ENCODE measurements around the gene PPP1R9A. TPM values are rescaled to one million over a fixed set of nuclear protein-coding genes. Genes with fewer than 3 reads are reported as not detected.

Gene PPP1R9A
- polyA plus RNA-seq, 1 donor (not counting 4 experiments of a cell fraction or from before 2014, with no cell fraction given) = 0.01 TPM

- dilution Hi-C loops (cut with MboI; ENCODE audit: extremely low pct_ligation_motif_present, low sequenced_read_pairs) = no loop called here
- Histone ChIP-seq H3K36me3 (ENCODE audit: control insufficient read depth in 2 of 2, extremely low read depth in 1 of 2, insufficient read depth in 2 of 2, low read length in 2 of 2) (no peaks in the 10 kb centered on the region), H3K27me3 (ENCODE audit: control insufficient read depth, extremely low read depth, insufficient read depth, low read length) (no peaks in the 10 kb centered on the region), H2AFZ (ENCODE audit: control insufficient read depth, low read length) (no peak overlapping the region), H3K9me3 (ENCODE audit: control insufficient read depth, low read depth, low read length) (no peaks in the 10 kb centered on the region), H3K4me2 (ENCODE audit: control insufficient read depth, extremely low read depth, insufficient read depth, low read depth, low read length) (no peak overlapping the region), H3K27ac (ENCODE audit: control insufficient read depth, insufficient read depth, low read length) (no peak overlapping the region), H3K4me3 (ENCODE audit: control insufficient read depth in 2 of 3, extremely low read depth in 1 of 3, insufficient read depth in 2 of 3, low read depth in 1 of 3, low read length in 3 of 3) (no peak overlapping the region), H4K20me1 (ENCODE audit: control insufficient read depth, extremely low read depth, insufficient read depth, low read length) (no peaks in the 10 kb centered on the region), H3K4me1 (ENCODE audit: control insufficient read depth, extremely low read depth, insufficient read depth, low read length) (no peaks in the 10 kb centered on the region), H3K79me2 (ENCODE audit: control insufficient read depth, insufficient read depth, low read length) (no peaks in the 10 kb centered on the region), H3K9ac (ENCODE audit: control insufficient read depth, extremely low read depth, insufficient read depth, low read length) (no peak overlapping the region), H3K9me1 (ENCODE audit: control insufficient read depth, extremely low read depth, insufficient read depth, low read length) (no peaks in the 10 kb centered on the region)
- no peak for TF ChIP-seq CTCF (optimal IDR thresholded peaks at IDR 0.05 in 1 of 3, IDR thresholded peaks at IDR 0.05 in 1 of 3, conservative IDR thresholded peaks at IDR 0.05 in 1 of 3; ENCODE audit: extremely low read depth in 1 of 3, insufficient read depth in 2 of 3, low read length in 3 of 3)
- TF ChIP-seq EZH2 (IDR thresholded peaks at IDR 0.05; ENCODE audit: low read length) = no peak
- DNase-seq (ENCODE audit: low read depth, low spot score) = no peak
- no peak for FAIRE-seq
Measured at GRCh38 chr7:95141755-95142154, 234.4 kb downstream of the PPP1R9A start.

GRCh38 chr7:95144256-95144655, 236.9 kb downstream of the PPP1R9A start:
- DNase-seq (ENCODE audit: low read depth, low spot score) (no peak), FAIRE-seq (no peak)
- TF ChIP-seq EZH2 (IDR thresholded peaks at IDR 0.05; ENCODE audit: low read length) = no peak
- no peak for TF ChIP-seq CTCF (optimal IDR thresholded peaks at IDR 0.05 in 1 of 3, IDR thresholded peaks at IDR 0.05 in 1 of 3, conservative IDR thresholded peaks at IDR 0.05 in 1 of 3; ENCODE audit: extremely low read depth in 1 of 3, insufficient read depth in 2 of 3, low read length in 3 of 3)
- Histone ChIP-seq H3K9me1 (ENCODE audit: control insufficient read depth, extremely low read depth, insufficient read depth, low read length) (no peaks in the 10 kb centered on the region), H3K4me2 (ENCODE audit: control insufficient read depth, extremely low read depth, insufficient read depth, low read depth, low read length) (no peak overlapping the region), H3K27ac (ENCODE audit: control insufficient read depth, insufficient read depth, low read length) (no peak overlapping the region), H3K36me3 (ENCODE audit: control insufficient read depth in 2 of 2, extremely low read depth in 1 of 2, insufficient read depth in 2 of 2, low read length in 2 of 2) (no peaks in the 10 kb centered on the region), H3K9me3 (ENCODE audit: control insufficient read depth, low read depth, low read length) (no peaks in the 10 kb centered on the region), H3K27me3 (ENCODE audit: control insufficient read depth, extremely low read depth, insufficient read depth, low read length) (no peaks in the 10 kb centered on the region), H4K20me1 (ENCODE audit: control insufficient read depth, extremely low read depth, insufficient read depth, low read length) (no peaks in the 10 kb centered on the region), H2AFZ (ENCODE audit: control insufficient read depth, low read length) (no peak overlapping the region), H3K4me1 (ENCODE audit: control insufficient read depth, extremely low read depth, insufficient read depth, low read length) (no peaks in the 10 kb centered on the region), H3K9ac (ENCODE audit: control insufficient read depth, extremely low read depth, insufficient read depth, low read length) (no peak overlapping the region), H3K4me3 (ENCODE audit: control insufficient read depth in 2 of 3, extremely low read depth in 1 of 3, insufficient read depth in 2 of 3, low read depth in 1 of 3, low read length in 3 of 3) (no peak overlapping the region), H3K79me2 (ENCODE audit: control insufficient read depth, insufficient read depth, low read length) (no peaks in the 10 kb centered on the region)
- dilution Hi-C loops (cut with MboI; ENCODE audit: extremely low pct_ligation_motif_present, low sequenced_read_pairs) = no loop called here

Data from keratinocyte (primary cell).